Immature natural killer cell (primary cell): ENCODE data around the gene MRPS18B. TPM values are rescaled to one million over a fixed set of nuclear protein-coding genes. Genes with fewer than 3 reads are reported as not detected.

ENCODE experiments used
- DNase-seq, 3 donors: peaks; one replicate each; pipeline ENCODE4 v3.0.0; 2022; ENCODE audit warnings: mixed read lengths in 1 of 3
- H3K27ac Mint-ChIP-seq, 6 donors: one replicate each; pipeline ENCODE4 v1.8.0; 2020; ENCODE audit warnings: mixed read lengths in 6 of 6, mild to moderate bottlenecking in 5 of 6, inconsistent platforms in 4 of 6, moderate library complexity in 3 of 6
- H3K27me3 Mint-ChIP-seq, 3 donors: one replicate each; pipeline ENCODE4 v1.8.0; 2020 to 2021; ENCODE audit warnings: low read depth in 3 of 3, mild to moderate bottlenecking in 3 of 3, mixed read lengths in 3 of 3, moderate library complexity in 3 of 3, inconsistent platforms in 1 of 3
- H3K36me3 Mint-ChIP-seq, 3 donors: one replicate each; pipeline ENCODE4 v1.8.0; 2020; ENCODE audit warnings: mixed read lengths in 3 of 3, inconsistent platforms in 2 of 3, mild to moderate bottlenecking in 2 of 3
- H3K4me1 Mint-ChIP-seq, 2 donors: one replicate each; pipeline ENCODE4 v1.8.0; 2020; ENCODE audit warnings: inconsistent platforms in 2 of 2, mild to moderate bottlenecking in 2 of 2, mixed read lengths in 2 of 2, moderate library complexity in 1 of 2
- H3K4me3 Mint-ChIP-seq, 5 donors: one replicate each; pipeline ENCODE4 v1.8.0; 2020; ENCODE audit warnings: mild to moderate bottlenecking in 5 of 5, mixed read lengths in 5 of 5, inconsistent platforms in 3 of 5, moderate library complexity in 3 of 5
- H3K9me3 Mint-ChIP-seq, 6 donors: one replicate each; pipeline ENCODE4 v1.8.0; 2020; ENCODE audit warnings: mild to moderate bottlenecking in 6 of 6, mixed read lengths in 6 of 6, inconsistent platforms in 4 of 6, moderate library complexity in 3 of 6
- polyA plus RNA-seq, 3 donors: library from polyadenylated mRNA; unstranded; fragments of 300-500 nt; fragmentation: Illumina TruSeq; gene quantifications; one replicate each; pipeline ENCODE4 v1.2.3, GENCODE V29; 2021

The MRPS18B gene
- polyA plus RNA-seq, 3 donors from 2014 or later: 86.6 to 114 (median 102) TPM

DNA sequence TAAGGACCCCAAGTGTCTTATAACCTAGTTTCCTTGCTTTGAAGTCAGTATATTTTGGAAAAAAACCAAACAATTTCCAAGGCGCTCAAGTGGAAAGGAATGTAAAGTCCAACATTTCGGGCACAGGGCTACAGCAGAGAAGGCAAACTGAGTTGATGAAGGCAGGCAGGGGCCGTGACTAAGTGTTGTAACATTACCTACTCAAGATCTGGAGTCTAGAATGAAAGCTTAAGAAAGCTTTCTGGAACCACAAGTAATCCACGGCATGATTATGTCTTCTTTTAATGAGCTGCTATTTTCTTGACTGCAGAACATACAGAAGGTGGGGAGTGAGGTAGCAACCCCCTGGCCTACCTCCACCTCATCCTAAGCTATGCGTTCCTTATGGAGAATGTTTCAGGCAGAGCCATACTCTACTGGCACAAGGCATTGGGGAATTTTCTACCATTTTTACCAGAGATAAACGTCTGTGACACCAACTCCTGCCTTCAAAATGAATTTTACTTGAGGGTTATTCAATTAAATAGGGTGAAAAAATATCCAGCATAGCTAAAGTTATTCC, 4.9 kb upstream of the MRPS18B start:
- Mint-ChIP-seq H3K36me3 (peaks cover 24 to 43% (median 35%) of the 10 kb centered on the region in 3 donors), H3K4me1 (peaks cover 51 to 65% of the 10 kb centered on the region in 2 donors), H3K27me3 (peaks cover 29 to 37% (median 34%) of the 10 kb centered on the region in 3 donors), H3K9me3 (peaks cover 0 to 9% (median 2%) of the 10 kb centered on the region in 6 donors), H3K27ac (peak overlapping the region; percentile 99 to 100 (median 100)), H3K4me3 (no peak overlapping the region)
- no peak for DNase-seq

DNA sequence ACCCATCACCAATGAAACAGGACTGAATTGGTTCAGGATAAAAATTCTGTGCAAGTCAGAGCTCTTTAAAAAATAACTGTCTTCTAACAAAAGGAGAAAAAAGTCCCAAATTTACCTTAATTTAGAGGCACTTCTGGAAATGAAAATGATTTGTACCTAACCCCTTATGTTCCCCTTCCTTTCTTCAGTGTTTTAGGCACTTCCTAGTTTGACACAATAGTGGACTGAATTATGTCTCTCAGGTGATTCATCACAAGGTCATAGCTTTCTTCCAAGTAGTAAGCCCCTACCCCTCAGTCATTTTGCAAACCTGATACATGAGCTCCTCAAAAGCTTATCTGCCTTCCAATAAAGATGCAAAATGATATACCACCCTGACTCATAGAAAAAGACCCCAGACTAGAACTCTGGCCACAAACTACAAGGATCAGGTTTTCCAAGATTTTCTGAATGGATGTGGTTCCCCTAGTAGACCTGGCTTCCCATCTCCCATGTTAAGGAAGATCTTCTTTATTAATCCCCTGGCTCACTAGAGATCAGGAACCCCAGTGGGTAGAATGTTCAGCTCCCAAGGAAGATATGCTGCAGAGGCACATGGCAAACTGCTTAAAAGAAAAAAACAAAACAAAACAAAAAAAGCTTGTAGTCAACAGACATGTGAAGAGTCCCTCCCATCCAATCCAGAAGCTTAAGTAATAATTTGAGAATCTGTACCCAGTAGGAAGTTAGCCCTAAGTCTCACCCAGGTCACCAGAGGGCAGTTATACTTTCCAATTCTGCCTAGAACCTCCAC, 4.2 kb upstream of the MRPS18B start:
- Mint-ChIP-seq H3K27ac (peak overlapping the region; percentile 99 to 100 (median 100)), H3K36me3 (peaks cover 24 to 42% (median 33%) of the 10 kb centered on the region in 3 donors), H3K27me3 (peaks cover 29 to 37% (median 35%) of the 10 kb centered on the region in 3 donors), H3K9me3 (peaks cover 0 to 9% (median 2%) of the 10 kb centered on the region in 6 donors), H3K4me1 (peaks cover 57 to 70% of the 10 kb centered on the region in 2 donors), H3K4me3 (peak overlapping the region; percentile 23 to 99 (median 78))
- DNase-seq: no peak

DNA sequence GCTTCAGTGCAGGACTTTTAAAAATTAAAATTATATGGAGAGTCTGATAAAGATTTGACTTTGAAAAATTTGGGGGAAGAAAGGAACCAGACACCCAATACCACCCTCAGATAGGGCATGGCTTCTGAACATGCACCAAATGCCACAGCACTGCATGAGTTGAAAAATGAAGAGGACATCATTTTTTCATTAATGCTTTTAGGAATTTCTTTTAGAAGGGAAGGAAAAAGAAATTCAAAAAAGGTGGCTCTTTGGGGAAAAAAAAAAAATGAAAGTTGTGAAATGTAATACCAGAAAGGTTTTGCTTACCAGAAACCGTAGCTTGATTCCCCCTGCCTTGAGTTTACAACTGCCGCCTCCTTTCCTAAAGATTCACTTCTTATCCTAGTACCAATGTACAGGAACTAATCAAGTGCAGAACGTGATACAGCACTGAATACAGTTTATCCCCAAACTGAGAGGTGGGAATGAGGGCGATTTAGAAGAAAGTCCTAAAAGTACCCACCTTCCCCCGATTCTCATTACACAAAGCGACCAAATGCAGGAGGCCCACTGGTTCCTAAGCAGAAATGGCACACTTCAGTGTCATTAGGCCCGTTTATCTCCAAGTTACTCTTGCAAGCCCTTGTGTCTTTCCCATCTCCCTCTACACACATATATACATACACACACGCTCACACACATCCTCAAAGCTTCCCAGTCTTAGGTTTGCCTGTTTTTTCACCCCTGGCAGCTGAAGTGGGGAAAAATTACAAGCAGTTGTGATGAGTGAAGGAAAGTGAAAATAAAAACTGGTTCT, 3.4 kb upstream of the MRPS18B start:
- Mint-ChIP-seq H3K27ac (peak overlapping the region; percentile 99 to 100 (median 100)), H3K9me3 (peaks cover 0 to 9% (median 2%) of the 10 kb centered on the region in 6 donors), H3K27me3 (peaks cover 29 to 37% (median 35%) of the 10 kb centered on the region in 3 donors), H3K4me1 (peaks cover 55 to 70% of the 10 kb centered on the region in 2 donors), H3K4me3 (peak overlapping the region; percentile 99 to 100 (median 99)), H3K36me3 (peaks cover 24 to 35% (median 27%) of the 10 kb centered on the region in 3 donors)
- no peak for DNase-seq

DNA sequence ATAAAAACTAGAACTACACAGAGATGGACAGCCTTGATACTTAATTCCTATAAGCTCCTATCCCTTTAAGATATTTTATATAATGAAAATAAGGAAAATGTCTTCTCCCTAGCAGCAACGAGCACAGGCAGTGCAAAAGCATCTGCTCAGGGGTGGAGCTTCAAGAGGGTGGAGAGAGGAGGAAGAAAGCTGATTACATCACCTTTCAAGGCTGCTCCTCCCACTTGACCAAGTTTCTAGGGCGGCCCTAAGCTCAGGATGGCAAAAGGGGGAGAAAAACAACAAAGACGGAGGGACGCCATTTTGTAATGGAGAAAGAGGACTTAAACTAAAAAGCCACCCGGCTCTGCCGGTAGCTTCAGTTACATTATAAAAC, 2.8 kb upstream of the MRPS18B start:
- H3K36me3 Mint-ChIP-seq: peaks cover 22 to 30% (median 24%) of the 10 kb centered on the region in 3 donors
- peaks cover 0 to 9% (median 2%) of the 10 kb centered on the region in 6 donors for H3K9me3 Mint-ChIP-seq
- H3K4me1 Mint-ChIP-seq: peaks cover 51 to 69% of the 10 kb centered on the region in 2 donors
- peak overlapping the region; percentile 99 to 100 (median 100) for H3K27ac Mint-ChIP-seq
- H3K4me3 Mint-ChIP-seq: peak overlapping the region; percentile 99 to 100 (median 99)
- DNase-seq: peak; percentile 90 to 93 (median 93)
- peaks cover 29 to 36% (median 35%) of the 10 kb centered on the region in 3 donors for H3K27me3 Mint-ChIP-seq

DNA sequence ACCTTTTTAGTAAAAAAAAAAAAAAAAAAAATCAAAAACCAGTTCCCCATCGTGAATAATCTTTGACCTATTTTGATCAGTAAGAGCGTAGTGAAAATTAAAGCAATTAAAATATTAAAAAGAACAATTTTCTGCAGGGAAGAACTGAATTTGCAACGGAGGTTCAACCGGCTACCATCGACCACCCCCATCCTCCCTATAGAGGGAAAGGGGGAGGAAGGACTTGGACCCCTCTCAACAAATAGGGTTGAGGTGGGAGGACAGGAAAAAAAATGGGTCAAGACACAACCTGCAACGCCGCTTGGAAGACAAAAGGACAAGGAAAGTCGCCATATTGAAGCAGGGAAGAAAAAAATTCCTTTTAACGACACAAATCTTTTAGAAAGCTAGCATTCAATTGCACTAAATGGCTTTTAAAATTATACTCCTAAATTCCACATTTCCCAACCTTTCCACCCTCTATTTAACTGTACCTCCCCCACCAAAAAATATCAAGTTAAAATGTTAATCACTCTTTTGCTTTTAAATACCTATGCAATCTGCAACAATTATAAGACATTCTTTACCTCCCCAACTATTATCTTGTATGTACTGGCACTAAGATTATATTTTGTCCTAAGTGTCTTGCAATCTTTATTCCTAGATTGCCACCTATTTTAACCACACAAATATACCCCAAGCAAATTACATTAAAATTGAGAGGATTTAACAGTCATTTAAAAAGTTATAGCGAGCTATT, 2.3 kb upstream of the MRPS18B start:
- peaks cover 22 to 30% (median 24%) of the 10 kb centered on the region in 3 donors for H3K36me3 Mint-ChIP-seq
- peak overlapping the region; percentile 99 to 100 (median 99) for H3K4me3 Mint-ChIP-seq
- H3K9me3 Mint-ChIP-seq: peaks cover 0 to 9% (median 2%) of the 10 kb centered on the region in 6 donors
- peak; percentile 60 to 72 (median 67) for DNase-seq
- peaks cover 29 to 36% (median 35%) of the 10 kb centered on the region in 3 donors for H3K27me3 Mint-ChIP-seq
- H3K27ac Mint-ChIP-seq: peak overlapping the region; percentile 99 to 100 (median 100)
- peaks cover 47 to 64% of the 10 kb centered on the region in 2 donors for H3K4me1 Mint-ChIP-seq

DNA sequence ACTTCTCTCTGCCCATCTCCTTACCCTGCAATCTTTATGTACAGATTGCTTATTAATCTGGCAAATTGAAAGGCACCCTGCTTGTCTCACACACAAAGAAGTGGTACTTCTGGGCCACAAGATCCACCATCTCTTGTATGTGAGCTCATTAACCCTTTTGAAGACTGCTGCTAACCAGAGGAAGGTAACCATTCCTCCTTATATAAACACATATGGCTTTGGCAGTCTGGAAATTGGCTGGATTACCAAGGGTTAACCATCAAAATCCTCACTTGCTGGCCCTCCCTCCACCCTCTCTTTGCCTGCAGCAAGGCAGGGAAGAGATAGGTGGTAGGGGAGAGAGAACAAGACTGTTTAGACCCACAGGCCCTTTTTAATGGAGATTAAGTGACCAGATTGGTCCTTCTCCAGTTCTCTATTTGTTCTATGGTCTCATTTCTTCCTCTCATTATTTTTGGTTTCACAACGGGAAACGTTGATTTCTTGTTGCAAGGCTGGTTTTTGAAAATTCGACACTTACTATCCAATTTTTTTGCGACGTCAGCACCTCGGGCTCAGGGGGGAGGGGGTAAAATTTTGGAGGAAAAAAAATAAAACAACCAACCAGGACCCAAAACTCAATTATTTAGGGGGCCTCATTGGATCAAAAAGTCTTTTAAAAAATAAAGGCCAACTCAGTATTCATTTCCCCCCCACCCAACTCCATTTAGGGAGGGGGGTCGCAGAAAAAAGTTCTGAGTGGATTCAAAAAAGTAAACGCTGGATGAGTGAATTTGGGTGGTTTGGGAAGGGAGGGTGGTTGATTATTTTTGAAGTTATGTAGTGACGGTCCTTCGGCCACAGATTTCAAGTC, 1.5 kb upstream of the MRPS18B start:
- peaks cover 29 to 36% (median 35%) of the 10 kb centered on the region in 3 donors for H3K27me3 Mint-ChIP-seq
- peaks cover 48 to 57% of the 10 kb centered on the region in 2 donors for H3K4me1 Mint-ChIP-seq
- peaks cover 22 to 31% (median 24%) of the 10 kb centered on the region in 3 donors for H3K36me3 Mint-ChIP-seq
- peaks cover 0 to 9% (median 2%) of the 10 kb centered on the region in 6 donors for H3K9me3 Mint-ChIP-seq
- peak overlapping the region; percentile 99 to 100 (median 100) for H3K27ac Mint-ChIP-seq
- H3K4me3 Mint-ChIP-seq: peak overlapping the region; percentile 99 to 100 (median 99)
- peak; percentile 61 to 63 (median 63) for DNase-seq

DNA sequence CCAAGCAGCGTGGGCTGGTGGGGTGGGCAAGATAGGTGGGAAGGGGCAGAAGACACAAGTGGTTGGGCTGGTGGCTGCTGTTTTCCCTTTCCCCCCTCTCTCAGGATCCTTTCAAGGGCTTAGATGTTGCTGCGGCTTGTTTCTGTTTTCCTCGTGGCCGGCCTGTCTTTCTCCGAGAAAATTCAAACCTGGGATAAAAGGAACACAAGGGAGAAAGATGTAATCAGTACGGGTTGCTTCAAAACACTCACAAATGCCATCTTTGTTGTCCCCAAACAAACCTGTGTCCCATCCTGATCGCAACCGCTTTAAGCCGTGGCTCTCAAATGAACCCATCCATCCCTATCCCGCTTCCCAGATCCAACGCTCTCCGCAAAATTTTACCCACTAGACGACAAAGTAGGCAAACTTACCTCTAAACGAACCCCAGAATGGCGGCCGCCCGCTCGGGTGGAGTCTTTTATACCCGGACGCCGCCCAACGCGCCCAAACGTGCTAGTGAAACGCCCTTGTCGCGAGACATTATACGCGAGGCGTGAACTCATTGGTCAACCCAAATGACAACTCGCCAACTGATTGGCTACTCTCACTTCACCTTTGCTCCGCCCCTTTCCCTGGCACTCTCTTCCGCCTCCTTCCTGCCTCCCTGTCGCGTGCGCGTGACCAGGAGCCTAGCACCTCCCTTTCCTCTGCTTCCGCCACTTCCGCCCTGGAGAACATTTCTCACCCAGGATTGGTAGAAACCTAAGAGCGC, 652 bp upstream of the MRPS18B start, which contains the start of gene PPP1R10:
TSS of gene PPP1R10 (minus strand) at position 433 of the 754 bp plus-strand sequence. CDS start 7,299 bp downstream, outside the sequence.
- Mint-ChIP-seq H3K36me3 (peaks cover 22 to 34% (median 24%) of the 10 kb centered on the region in 3 donors), H3K9me3 (peaks cover 0 to 9% (median 2%) of the 10 kb centered on the region in 6 donors), H3K27ac (peak within 1 kb of the TSS; percentile 99 to 100 (median 100)), H3K4me1 (peaks cover 42 to 49% of the 10 kb centered on the region in 2 donors), H3K27me3 (peaks cover 29 to 36% (median 35%) of the 10 kb centered on the region in 3 donors), H3K4me3 (peak within 1 kb of the TSS; percentile 99 to 100 (median 99))
- DNase-seq: peak; percentile 99 to 100 (median 100)

DNA sequence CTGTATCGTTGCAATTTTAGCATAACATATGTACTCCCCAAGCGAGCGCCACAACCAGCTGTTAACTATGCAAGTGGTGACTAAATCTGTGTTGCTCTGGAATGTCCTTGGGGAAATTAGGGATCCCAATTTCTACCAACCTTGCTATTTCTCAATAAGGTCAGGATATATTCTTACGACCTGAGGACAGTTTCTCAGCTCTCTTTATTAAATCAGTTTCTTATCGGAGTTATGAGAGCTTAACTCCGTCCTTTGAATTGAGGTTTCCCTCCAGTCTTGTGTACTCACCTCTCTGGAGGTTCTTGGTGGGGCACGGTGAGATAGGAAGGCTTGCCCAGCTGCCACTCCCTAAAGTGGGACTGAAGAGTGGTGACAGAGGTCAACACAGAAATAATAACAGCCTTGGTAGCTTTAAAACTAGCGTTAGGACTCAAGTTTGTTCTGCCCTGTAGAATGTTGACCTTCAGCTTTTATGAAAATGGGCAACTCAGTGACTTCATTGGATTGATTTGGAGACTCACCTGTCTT, 694 bp downstream of the MRPS18B start:
- Mint-ChIP-seq H3K36me3 (peaks cover 24 to 34% (median 27%) of the 10 kb centered on the region in 3 donors), H3K9me3 (peaks cover 0 to 9% (median 2%) of the 10 kb centered on the region in 6 donors), H3K4me3 (peak overlapping the region; percentile 99 to 100 (median 99)), H3K27ac (peak overlapping the region; percentile 99 to 100 (median 100)), H3K27me3 (peaks cover 29 to 35% (median 35%) of the 10 kb centered on the region in 3 donors), H3K4me1 (peaks cover 35 to 36% of the 10 kb centered on the region in 2 donors)
- no peak for DNase-seq

DNA sequence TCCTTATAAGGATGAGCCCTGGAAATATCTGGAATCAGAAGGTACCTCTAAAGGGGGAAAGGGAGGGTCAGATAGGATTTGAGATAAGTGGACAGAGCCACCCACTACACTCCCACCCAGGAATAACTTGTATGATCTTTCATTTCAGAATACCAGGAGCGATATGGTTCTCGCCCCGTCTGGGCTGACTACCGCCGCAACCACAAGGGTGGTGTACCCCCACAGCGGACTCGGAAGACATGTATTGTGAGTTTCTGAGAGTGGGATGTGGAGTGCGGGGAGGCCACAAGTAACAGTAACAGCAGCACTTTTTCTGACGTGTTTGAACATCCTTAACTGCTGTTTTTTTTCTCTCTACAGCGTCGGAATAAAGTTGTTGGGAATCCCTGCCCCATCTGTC, 1.9 kb downstream of the MRPS18B start:
- Mint-ChIP-seq H3K4me1 (peaks cover 22 to 23% of the 10 kb centered on the region in 2 donors), H3K36me3 (peaks cover 24 to 31% (median 29%) of the 10 kb centered on the region in 3 donors), H3K27me3 (peaks cover 29 to 31% (median 31%) of the 10 kb centered on the region in 3 donors), H3K27ac (peak overlapping the region in 4 of 6 donors; percentile 100), H3K9me3 (peaks cover 0 to 9% (median 2%) of the 10 kb centered on the region in 6 donors), H3K4me3 (peak overlapping the region in 3 of 5 donors; percentile 99 to 100 (median 99))
- DNase-seq: no peak

DNA sequence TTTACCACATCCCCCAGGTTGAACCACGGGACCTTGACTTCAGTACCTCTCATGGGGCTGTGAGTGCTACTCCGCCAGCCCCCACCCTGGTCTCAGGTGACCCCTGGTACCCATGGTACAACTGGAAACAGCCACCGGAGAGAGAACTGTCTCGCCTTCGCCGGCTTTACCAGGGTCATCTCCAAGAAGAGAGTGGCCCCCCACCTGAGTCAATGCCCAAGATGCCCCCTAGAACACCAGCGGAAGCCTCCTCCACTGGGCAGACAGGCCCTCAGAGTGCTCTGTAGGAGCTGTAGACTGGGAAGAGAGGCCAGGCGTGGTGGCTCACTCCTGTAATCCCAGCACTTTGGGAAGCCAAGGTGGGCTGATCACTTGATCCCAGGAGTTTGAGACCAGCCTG, 7.9 kb downstream of the MRPS18B start:
- peaks cover 0 to 26% (median 9%) of the 10 kb centered on the region in 3 donors for H3K36me3 Mint-ChIP-seq
- H3K9me3 Mint-ChIP-seq: no peaks in the 10 kb centered on the region
- peak overlapping the region in 1 of 5 donors; percentile 91 for H3K4me3 Mint-ChIP-seq
- H3K4me1 Mint-ChIP-seq: peaks cover 21 to 24% of the 10 kb centered on the region in 2 donors
- H3K27me3 Mint-ChIP-seq: peaks cover 0 to 6% (median 1%) of the 10 kb centered on the region in 3 donors
- H3K27ac Mint-ChIP-seq: peak overlapping the region; percentile 51 to 98 (median 96)
- DNase-seq: no peak
